GM19025 (cell line): ENCODE measurements around the gene SLC24A3.

ENCODE experiments used
- ATAC-seq: cut with Tn5 transposase; IDR thresholded peaks from one replicate; pipeline ENCODE4 v1.9.1; 2021; ENCODE audit warnings: mild to moderate bottlenecking, low read depth, moderate library complexity; ENCODE audit not compliant: unreplicated experiment

The SLC24A3 gene

GRCh38 chr20:19335916-19336315, 123.5 kb downstream of the SLC24A3 start:
- no peak for ATAC-seq

GRCh38 chr20:19336631-19337030, 124.2 kb downstream of the SLC24A3 start:
- no peak for ATAC-seq

GRCh38 chr20:19338380-19338779, 125.9 kb downstream of the SLC24A3 start:
- ATAC-seq = no peak

GRCh38 chr20:19338960-19339359, 126.5 kb downstream of the SLC24A3 start:
- ATAC-seq = no peak

- no peak for ATAC-seq
Measured at GRCh38 chr20:19341348-19342053, 129.1 kb downstream of the SLC24A3 start.

GRCh38 chr20:19344341-19344740, 131.9 kb downstream of the SLC24A3 start:
- no peak for ATAC-seq

- ATAC-seq = peak; percentile 88
Measured at GRCh38 chr20:19347943-19348456, 135.6 kb downstream of the SLC24A3 start.

GRCh38 chr20:19348582-19348981, 136.1 kb downstream of the SLC24A3 start:
- ATAC-seq = no peak

GRCh38 chr20:19349879-19350278, 137.4 kb downstream of the SLC24A3 start:
- ATAC-seq = no peak

GRCh38 chr20:19351542-19351941, 139.1 kb downstream of the SLC24A3 start:
- no peak for ATAC-seq

- no peak for ATAC-seq
Measured at GRCh38 chr20:19354950-19355349, 142.5 kb downstream of the SLC24A3 start.

GRCh38 chr20:19361790-19362189, 149.3 kb downstream of the SLC24A3 start:
- ATAC-seq = no peak

- ATAC-seq = no peak
Measured at GRCh38 chr20:19363476-19363875, 151.0 kb downstream of the SLC24A3 start.

- no peak for ATAC-seq
Measured at GRCh38 chr20:19367591-19367990, 155.1 kb downstream of the SLC24A3 start.

GRCh38 chr20:19368351-19368750, 155.9 kb downstream of the SLC24A3 start:
- ATAC-seq = no peak

- no peak for ATAC-seq
Measured at GRCh38 chr20:19370076-19371075, 157.9 kb downstream of the SLC24A3 start.

GRCh38 chr20:19371112-19371511, 158.7 kb downstream of the SLC24A3 start:
- no peak for ATAC-seq

GRCh38 chr20:19374216-19374615, 161.8 kb downstream of the SLC24A3 start:
- ATAC-seq = no peak

GRCh38 chr20:19375395-19375794, 163.0 kb downstream of the SLC24A3 start:
- ATAC-seq = no peak

- no peak for ATAC-seq
Measured at GRCh38 chr20:19375801-19376200, 163.4 kb downstream of the SLC24A3 start.
